Measurements from ENCODE around the gene LRRC75B. TPM values are rescaled to one million over a fixed set of nuclear protein-coding genes. Genes with fewer than 3 reads are reported as not detected.

Gene LRRC75B
- total and polyA plus RNA-seq, 2 of the 8 experiments (the other 6 are each of a cell fraction or from before 2014, with no cell fraction given), result 12.2 to 26.6 TPM

GRCh38 chr22:24543679-24544243 lies 49.1 kb downstream of the LRRC75B start (continued):
- TF ChIP-seq BRCA1 (IDR thresholded peaks at IDR 0.05; ENCODE audit: low read depth, low read length), result no peak
- TF ChIP-seq POU5F1 (IDR thresholded peaks at IDR 0.05; ENCODE audit: low read depth, low read length), result no peak
- no peak for TF ChIP-seq E2F6 (IDR thresholded peaks at IDR 0.05)
- no peak for TF ChIP-seq TBP (IDR thresholded peaks at IDR 0.05; ENCODE audit: low read depth, low read length)
- no peak for TF ChIP-seq KDM1A (IDR thresholded peaks at IDR 0.05; ENCODE audit: borderline replicate concordance, low read length)
- TF ChIP-seq POLR2AphosphoS5 (IDR thresholded peaks at IDR 0.05; ENCODE audit: low read depth, low read length), result no peak
- no peak for TF ChIP-seq SIX5 (IDR thresholded peaks at IDR 0.05; ENCODE audit: low read depth, low read length)
- TF ChIP-seq EZH2 (IDR thresholded peaks at IDR 0.05; ENCODE audit: low read depth, low read length, severe bottlenecking), result no peak
- TF ChIP-seq YY1 (IDR thresholded peaks at IDR 0.05; ENCODE audit: low read depth, low read length), result no peak
- no peak for TF ChIP-seq SIN3A (conservative IDR thresholded peaks at IDR 0.05 in 1 of 2, IDR thresholded peaks at IDR 0.05 in 1 of 2; ENCODE audit: low read depth in 1 of 2, low read length in 2 of 2)
